ENCODE results near the gene ATP1B1.
"Not testable (repeated sequence)": the region's sequence is repeated elsewhere in the genome, so short reads cannot be mapped to it uniquely, and the experiment has no call there.

Gene ATP1B1

GRCh38 chr1:169117014-169117413 lies 10.5 kb downstream of the ATP1B1 start:
- DNase-seq, result no peak

- no peak for DNase-seq
Observed at GRCh38 chr1:169117599-169117998, 11.1 kb downstream of the ATP1B1 start.

- DNase-seq, result no peak
Observed at GRCh38 chr1:169118227-169118626, 11.7 kb downstream of the ATP1B1 start.

- no peak for DNase-seq
Observed at GRCh38 chr1:169119405-169119804, 12.9 kb downstream of the ATP1B1 start.

- no peak for DNase-seq
Observed at GRCh38 chr1:169120066-169120465, 13.6 kb downstream of the ATP1B1 start.

GRCh38 chr1:169121146-169121923 lies 14.8 kb downstream of the ATP1B1 start:
- no peak for DNase-seq

- DNase-seq, result no peak
Observed at GRCh38 chr1:169122976-169123375, 16.5 kb downstream of the ATP1B1 start.

GRCh38 chr1:169124459-169124858 lies 18.0 kb downstream of the ATP1B1 start:
- no peak for DNase-seq

- not testable (repeated sequence) for DNase-seq
Observed at GRCh38 chr1:169125597-169125996, 19.1 kb downstream of the ATP1B1 start.

GRCh38 chr1:169126335-169126734 lies 19.8 kb downstream of the ATP1B1 start:
- no peak for DNase-seq

- DNase-seq, result no peak
Observed at GRCh38 chr1:169127305-169127704, 20.8 kb downstream of the ATP1B1 start.

GRCh38 chr1:169128562-169128961 lies 22.1 kb downstream of the ATP1B1 start:
- DNase-seq, result no peak

GRCh38 chr1:169129109-169129784 lies 22.8 kb downstream of the ATP1B1 start:
- DNase-seq, result no peak

GRCh38 chr1:169130683-169131082 lies 24.2 kb downstream of the ATP1B1 start:
- no peak for DNase-seq

- no peak for DNase-seq
Observed at GRCh38 chr1:169132512-169133227, 26.2 kb downstream of the ATP1B1 start.

- no peak for DNase-seq
Observed at GRCh38 chr1:169133228-169133576, 26.7 kb downstream of the ATP1B1 start.

- peak in 1 of 2 donors; percentile 12 for DNase-seq
Observed at GRCh38 chr1:169133801-169134502, 27.5 kb downstream of the ATP1B1 start.

- no peak for DNase-seq
Observed at GRCh38 chr1:169137357-169137756, 30.9 kb downstream of the ATP1B1 start.

GRCh38 chr1:169138866-169139670 lies 32.6 kb downstream of the ATP1B1 start:
- DNase-seq, result no peak

- DNase-seq, result no peak
Observed at GRCh38 chr1:169141356-169141755, 34.9 kb downstream of the ATP1B1 start.

- DNase-seq, result no peak
Observed at GRCh38 chr1:169142129-169142528, 35.6 kb downstream of the ATP1B1 start.

- no peak for DNase-seq
Observed at GRCh38 chr1:169143346-169143745, 36.9 kb downstream of the ATP1B1 start.

All from CD4-positive, alpha-beta T cell treated with Interleukin-4 for 1 hour (primary cell).